GM18508 (cell line): ENCODE measurements around the gene XRCC1.

Experiments used
- ATAC-seq: cut with Tn5 transposase; IDR thresholded peaks from one replicate; pipeline ENCODE4 v1.9.1; 2021; ENCODE audit warnings: moderate number of reproducible peaks; ENCODE audit not compliant: insufficient read depth, unreplicated experiment

XRCC1 gene

GRCh38 chr19:43582495-43582894 is 7.2 kb upstream of the XRCC1 start:
- ATAC-seq, result no peak

GRCh38 chr19:43581467-43581866 is 6.1 kb upstream of the XRCC1 start:
- no peak for ATAC-seq

GRCh38 chr19:43578787-43579186 is 3.5 kb upstream of the XRCC1 start:
- no peak for ATAC-seq

GRCh38 chr19:43575955-43576878 is 890 bp upstream of the XRCC1 start:
- no peak for ATAC-seq

GRCh38 chr19:43574424-43575155 is 737 bp downstream of the XRCC1 start:
- ATAC-seq, result no peak

GRCh38 chr19:43572171-43572588 is 3.1 kb downstream of the XRCC1 start:
- no peak for ATAC-seq

- ATAC-seq, result no peak
Measured at GRCh38 chr19:43570174-43570791, 5.0 kb downstream of the XRCC1 start.

- ATAC-seq, result no peak
Measured at GRCh38 chr19:43569657-43570056, 5.7 kb downstream of the XRCC1 start.

- ATAC-seq, result no peak
Measured at GRCh38 chr19:43564800-43565199, 10.5 kb downstream of the XRCC1 start.

GRCh38 chr19:43563816-43564457 is 11.4 kb downstream of the XRCC1 start:
- ATAC-seq, result no peak

GRCh38 chr19:43562698-43563241 is 12.6 kb downstream of the XRCC1 start:
- no peak for ATAC-seq

GRCh38 chr19:43562226-43562697 is 13.1 kb downstream of the XRCC1 start:
- ATAC-seq, result no peak

GRCh38 chr19:43561139-43561970 is 14.0 kb downstream of the XRCC1 start:
- ATAC-seq, result no peak

GRCh38 chr19:43560687-43561086 is 14.6 kb downstream of the XRCC1 start:
- ATAC-seq, result no peak

- no peak for ATAC-seq
Measured at GRCh38 chr19:43555185-43555770, 20.0 kb downstream of the XRCC1 start.

GRCh38 chr19:43554317-43554895 is 20.9 kb downstream of the XRCC1 start:
- ATAC-seq, result no peak

GRCh38 chr19:43553656-43554055 is 21.7 kb downstream of the XRCC1 start:
- no peak for ATAC-seq

- ATAC-seq, result no peak
Measured at GRCh38 chr19:43552616-43553015, 22.7 kb downstream of the XRCC1 start.

- ATAC-seq, result no peak
Measured at GRCh38 chr19:43552198-43552450, 23.2 kb downstream of the XRCC1 start.
